DOHH2 (cell line): ENCODE data around the gene EPB41.

Experiments
- EZH2phosphoT487 ChIP-seq: fragments of 200-600 bp; sonication (generic); IDR thresholded peaks from 2 replicates; pipeline ENCODE4 v1.6.1; 2017; ENCODE audit warnings: borderline replicate concordance, mild to moderate bottlenecking, antibody characterized with exemption, low read length, moderate library complexity, mixed read lengths
- TF ChIP-seq, protein P1 (sequence below): fragments of 200-600 bp; sonication (generic); IDR thresholded peaks from one replicate; pipeline ENCODE4 v1.5.1; 2014; ENCODE audit warnings: antibody characterized with exemption, mild to moderate bottlenecking, low read depth, low read length; ENCODE audit not compliant: poor library complexity, severe bottlenecking

DNA sequence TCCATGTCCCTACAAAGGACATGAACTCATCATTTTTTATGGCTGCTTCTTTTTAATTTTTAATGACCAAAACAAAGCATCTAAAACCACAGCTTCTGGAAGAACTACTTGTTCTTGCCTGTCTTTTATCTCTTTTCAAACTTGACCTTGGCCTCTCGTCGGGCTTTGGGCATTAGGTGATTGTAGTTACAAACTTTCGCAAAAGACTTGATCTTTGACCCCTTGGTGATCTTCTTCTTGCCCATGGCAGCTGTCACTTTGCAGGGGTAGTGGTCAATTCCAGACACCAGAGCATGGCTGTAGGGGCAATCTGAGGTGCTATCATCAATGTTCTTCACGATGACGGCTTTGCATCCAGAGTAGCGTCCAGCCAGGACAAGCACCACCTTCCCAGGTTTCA lies 67.8 kb downstream of the EPB41 start:
- TF ChIP-seq, protein P1, sequence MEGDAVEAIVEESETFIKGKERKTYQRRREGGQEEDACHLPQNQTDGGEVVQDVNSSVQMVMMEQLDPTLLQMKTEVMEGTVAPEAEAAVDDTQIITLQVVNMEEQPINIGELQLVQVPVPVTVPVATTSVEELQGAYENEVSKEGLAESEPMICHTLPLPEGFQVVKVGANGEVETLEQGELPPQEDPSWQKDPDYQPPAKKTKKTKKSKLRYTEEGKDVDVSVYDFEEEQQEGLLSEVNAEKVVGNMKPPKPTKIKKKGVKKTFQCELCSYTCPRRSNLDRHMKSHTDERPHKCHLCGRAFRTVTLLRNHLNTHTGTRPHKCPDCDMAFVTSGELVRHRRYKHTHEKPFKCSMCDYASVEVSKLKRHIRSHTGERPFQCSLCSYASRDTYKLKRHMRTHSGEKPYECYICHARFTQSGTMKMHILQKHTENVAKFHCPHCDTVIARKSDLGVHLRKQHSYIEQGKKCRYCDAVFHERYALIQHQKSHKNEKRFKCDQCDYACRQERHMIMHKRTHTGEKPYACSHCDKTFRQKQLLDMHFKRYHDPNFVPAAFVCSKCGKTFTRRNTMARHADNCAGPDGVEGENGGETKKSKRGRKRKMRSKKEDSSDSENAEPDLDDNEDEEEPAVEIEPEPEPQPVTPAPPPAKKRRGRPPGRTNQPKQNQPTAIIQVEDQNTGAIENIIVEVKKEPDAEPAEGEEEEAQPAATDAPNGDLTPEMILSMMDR, result no peak
- TF ChIP-seq EZH2phosphoT487, result no peak
